Measurements from ENCODE around the gene SPINK6.

Gene SPINK6, protein sequence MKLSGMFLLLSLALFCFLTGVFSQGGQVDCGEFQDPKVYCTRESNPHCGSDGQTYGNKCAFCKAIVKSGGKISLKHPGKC

DNA sequence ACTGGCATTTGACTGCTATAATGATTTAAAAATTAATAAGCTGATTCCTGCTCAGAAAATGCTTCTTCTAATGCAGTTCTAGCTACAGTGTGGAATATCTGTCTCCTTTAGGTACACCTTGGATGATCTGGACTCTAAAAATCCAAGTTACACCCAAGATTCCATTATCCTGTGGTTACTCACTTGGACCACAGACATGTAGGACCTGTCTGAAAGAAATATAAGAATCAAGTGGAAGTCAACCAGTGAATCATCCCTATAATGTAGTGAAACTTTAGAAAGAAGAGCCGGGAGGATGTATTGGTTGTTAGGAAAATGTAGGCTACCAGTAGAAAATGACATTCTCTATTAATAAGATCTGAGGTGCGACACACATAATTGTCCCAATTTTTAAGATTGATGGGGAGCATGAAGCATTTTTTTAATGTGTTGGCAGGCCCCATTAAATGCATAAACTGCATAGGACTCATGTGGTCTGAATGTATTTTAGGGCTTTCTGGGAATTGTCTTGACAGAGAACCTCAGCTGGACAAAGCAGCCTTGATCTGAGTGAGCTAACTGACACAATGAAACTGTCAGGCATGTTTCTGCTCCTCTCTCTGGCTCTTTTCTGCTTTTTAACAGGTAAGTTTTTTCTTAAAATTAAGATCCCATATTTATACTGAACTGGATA, at the start of gene SPINK6:
Gene SPINK6 (plus strand): TSS at position 512 of the 673 bp plus-strand sequence. CDS start 55 bp downstream, at position 567.
- DNase-seq, result no peak

DNA sequence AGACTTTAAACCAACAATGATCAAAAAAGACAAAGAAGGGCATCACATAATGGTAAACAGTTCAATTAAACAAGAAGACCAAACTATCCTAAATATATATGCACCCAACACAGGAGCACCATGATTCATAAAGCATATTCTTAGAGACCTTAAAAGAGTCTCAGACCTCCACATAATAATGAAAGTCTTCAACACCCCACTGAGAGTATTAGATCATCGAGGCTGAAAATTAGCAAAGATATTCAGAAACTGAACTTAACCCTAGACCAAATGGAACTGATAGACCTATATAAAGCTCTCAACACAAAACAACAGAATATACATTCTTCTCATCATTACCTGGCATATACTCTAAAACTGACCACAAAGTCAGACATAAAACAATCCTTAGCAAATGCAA, 46.2 kb upstream of the SPINK6 start:
- DNase-seq, result no peak

DNA sequence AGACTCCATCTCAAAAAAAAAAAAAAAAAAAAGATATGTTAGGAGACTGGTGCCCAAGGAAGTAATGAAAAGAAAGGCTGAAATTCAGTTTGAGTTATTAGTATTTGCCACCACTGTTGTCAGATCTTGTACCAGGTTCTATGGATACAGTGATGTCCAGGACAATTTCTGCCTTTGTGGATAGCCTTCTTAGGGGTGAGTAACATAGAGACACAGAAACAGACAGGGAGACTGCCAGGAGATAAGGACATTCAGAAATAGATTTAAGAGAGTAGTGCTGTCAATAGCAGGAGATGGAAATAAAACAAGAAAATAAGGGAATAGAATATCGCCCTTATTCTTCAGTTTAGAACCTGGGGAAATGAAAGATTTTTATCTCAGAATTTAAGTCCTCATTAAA, 40.8 kb upstream of the SPINK6 start:
- DNase-seq, result no peak

DNA sequence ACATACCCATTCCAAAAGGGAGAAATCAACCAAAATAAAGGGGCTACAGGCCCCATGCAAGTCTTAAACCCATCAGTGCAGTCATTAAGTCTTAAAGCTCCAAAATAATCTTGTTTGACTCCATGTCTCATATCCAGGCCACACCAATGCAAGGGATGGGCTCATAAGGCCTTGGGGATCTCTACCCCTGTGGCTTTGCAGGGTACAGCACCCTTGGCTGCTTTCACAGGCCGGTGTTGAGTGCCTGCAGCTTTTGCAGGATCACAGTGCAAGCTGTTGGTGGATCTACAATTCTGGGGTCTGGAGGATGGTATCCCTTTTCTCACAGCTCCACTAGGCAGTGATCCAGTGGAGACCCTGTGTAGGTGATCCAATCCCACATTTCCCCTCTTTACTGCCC, 39.5 kb upstream of the SPINK6 start:
- peak; percentile 55 for DNase-seq

DNA sequence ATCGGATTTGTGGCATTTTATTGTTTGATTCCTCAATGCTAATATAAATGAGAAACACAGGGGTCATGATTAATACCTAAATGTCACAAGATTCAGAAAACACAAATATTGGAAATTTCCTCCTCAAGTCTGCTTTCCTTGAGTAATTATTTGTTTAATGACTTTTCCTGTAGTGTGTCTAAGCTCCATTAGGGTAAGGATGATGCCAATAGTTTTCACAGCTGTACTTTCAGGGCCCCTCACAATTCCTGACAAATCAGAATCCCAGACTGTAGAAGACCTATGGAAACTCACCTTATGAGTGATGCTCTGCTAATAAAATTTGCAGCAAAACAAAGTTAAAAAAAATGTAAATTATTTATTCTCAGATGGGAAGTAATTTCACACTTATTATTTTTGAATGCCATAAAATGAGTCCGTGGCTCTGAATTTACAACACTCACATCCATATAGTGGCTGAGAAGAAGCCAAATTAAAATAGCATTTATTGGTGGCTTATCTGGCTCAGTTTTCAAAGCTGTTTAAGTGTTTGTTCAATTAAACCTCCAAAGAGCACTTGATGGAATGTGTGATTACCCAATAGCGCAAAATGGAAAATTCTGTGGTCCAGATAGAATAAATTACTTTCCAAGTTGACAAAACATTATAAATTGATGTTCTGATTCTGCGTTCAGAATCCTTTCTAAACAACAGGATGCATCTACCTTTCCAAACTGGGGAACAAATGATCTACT, 36.1 kb upstream of the SPINK6 start:
- DNase-seq, result no peak

DNA sequence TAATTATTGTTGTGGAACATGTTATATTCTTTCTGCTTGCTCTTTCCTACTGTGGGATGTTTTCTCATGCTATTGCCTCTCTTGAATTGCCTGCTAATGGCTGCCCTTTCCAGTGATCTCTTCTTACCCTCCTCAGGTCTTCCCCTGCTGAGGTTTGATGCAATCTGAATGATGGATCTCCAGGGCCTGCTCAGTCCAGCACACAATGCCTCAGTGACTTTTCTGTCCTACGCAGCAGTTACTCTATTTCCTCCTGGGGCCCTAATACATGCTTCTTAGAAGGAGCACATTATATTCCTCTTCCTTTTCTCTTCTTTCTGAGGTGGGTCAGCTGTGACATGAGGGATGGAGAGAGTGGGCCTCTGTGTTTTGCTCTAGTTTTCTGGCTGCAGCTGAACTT, 34.6 kb upstream of the SPINK6 start, which contains the start of gene SPINK14:
Gene SPINK14 (plus strand): TSS at position 301 of the 400 bp plus-strand sequence. CDS start 1,187 bp downstream, outside the sequence.
- DNase-seq, result no peak

DNA sequence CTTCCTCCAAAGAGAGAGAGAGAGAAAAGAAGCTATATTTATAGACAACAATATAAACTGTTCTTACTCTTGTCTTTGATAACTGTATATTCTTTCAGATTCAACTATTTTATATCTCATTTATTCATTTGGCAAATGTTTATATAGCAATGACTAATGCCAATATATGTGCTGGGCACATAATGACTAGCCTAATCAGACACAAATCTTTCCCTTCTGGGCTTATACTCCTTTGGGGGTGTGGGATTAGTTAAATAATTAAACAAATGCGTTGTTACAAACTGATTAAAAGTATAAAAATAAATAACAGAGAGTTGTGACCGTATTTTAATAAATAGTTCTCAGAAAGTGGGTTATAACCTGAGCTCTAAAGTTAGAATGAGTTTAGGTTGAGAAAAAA, 30.5 kb upstream of the SPINK6 start:
- DNase-seq, result no peak

DNA sequence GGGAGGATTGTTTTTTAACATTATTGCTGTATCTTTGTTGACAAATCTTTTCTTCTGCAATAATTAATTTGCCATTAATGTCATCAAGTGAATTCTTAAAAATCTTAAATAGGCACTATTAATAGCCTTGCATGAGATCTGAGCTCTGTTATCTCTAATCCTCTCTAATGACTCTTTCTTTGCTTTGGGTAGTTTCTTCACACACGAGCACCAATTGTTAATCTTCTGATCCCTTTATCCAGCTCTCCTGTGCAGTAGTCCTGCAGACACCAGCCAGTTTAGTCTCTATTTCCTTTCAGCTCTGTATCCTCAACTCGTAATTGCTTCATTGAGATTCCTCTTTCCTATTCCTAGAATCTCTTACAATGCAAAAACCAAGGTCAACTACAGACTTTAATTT, 26.4 kb upstream of the SPINK6 start:
- peak; percentile 78 for DNase-seq

DNA sequence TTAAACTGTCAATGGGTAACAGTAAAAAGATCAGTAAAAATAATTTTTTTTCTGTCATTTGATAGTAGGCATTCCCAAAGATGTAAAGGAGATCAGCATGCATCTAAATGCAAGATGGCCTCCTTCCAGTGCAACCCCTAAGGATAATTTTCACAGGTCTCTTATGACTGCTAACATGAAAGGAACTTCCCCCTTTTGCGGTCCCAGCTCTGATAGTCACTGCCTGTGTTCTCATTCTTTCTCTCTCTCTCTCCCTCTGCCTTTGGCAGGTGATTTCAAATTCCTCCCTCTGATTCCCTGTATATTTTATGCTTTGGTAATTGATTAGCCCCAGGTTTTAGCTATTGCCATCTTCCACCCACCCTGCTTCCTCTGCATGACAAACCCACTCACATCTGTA, 25.6 kb upstream of the SPINK6 start:
- no peak for DNase-seq

DNA sequence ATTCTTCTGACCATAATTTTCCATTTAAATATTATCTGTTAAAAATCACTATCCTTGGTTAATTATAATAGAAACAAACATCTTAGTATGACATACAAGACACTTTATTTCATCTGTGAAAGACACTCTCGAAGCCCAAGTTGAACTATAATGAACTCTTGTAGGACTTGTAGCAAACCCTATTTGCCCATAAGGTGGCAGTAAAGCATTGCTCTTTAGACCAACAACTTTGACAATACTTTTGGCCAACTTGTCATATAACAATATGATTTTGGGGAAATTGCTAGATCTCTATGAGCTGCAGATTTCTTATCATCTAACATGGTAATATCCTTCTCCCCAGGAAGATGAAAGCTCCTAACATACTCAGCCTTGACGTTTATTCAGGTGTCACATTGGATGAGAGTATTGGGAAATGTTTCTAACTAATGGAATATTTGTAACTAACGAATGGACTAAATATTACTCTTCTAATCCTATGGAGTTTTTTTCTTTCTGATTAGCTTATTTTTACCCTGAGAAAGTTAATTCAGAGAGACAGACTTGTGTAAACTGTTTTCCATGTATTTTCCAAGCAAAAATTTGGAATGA, 23.5 kb upstream of the SPINK6 start:
- DNase-seq, result peak; percentile 71

DNA sequence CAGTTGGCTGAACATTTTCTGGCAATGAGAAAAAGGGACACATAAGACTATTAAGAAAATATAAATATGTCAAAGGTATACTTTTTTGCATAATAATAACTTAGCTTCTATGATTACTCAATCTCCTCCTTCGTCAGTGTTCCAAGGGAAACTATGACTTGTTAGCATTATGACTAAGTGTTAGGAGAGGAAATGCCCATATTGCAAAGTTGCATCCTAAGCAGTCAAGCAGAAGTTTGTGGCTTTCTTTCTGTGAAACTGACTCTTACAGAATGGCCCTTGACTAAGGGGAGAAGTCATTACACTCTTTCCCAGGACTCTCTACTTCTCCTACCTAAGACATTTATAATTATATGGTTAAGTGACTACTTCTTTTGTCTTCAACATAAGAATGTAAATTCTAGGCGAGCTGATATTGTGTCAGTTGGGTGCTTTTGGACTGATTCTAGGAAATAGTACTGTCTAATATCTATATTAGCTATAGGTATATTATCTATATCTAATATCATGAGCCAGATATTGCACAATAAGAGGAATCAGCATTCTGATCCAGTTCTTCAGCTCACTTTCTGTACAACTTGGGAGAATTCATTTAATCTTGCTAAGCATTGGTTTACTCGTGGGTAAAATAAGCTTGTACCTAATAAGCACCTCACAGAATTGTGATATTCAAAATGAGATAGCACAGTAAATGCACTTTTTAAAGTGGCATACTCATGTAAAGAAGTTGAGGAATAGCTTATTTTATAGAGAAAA, 16.4 kb upstream of the SPINK6 start:
- DNase-seq, result no peak

DNA sequence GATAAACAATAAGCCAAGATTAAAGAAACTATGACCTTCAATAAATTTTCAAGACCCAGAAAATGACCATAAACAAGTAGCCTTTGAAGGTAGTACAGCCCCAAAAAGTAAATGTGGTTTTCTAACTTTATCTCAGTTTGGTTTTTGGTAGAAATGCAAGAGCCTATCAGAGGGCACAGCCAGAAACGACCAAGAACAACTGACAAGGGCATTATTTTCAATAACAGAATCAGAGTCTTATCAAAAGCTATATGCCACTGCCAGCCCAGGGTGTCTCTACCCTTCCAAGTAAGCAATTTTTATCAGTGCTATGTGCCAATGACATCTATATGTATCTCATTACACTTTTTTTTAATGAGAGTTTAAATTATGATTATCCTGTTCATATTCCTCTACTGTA, 11.8 kb upstream of the SPINK6 start:
- no peak for DNase-seq

DNA sequence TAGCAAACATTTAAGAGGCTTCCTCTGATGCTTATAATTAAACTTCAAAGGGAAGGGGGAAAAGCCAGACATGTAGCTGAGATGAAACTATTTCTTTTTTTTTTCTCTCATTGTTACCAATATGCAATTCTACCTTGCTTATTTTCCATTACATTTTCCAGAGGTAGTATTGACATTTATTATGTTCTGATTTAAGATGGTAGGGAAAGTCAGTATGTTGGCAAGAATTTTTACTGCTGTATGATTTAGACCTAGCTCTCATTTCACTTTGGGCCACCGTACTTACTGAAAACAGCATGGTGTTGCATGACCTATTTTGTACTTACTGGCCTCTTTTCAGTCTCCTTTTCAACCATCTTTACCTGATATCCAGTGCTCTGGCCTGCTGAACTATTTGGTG, 9.6 kb upstream of the SPINK6 start:
- DNase-seq, result no peak

DNA sequence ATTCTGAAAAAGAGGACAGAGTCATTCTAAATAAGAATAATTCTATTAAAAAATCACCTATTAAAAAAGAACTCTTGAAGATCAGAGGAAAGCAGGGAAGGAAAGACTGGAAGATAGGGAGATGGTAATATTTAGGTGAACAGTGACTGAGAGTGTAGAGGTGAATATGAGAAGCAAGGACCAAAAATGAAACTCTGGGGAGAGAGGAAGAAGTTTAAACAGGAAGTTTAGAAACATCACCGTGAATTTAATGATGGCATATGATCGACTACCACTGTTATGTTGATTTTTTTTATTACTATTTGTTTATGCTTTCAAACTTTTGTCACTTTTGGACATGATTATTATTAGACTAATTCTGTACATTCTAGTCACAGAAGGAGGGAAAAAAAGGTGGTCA, 1.7 kb upstream of the SPINK6 start:
- DNase-seq, result no peak

DNA sequence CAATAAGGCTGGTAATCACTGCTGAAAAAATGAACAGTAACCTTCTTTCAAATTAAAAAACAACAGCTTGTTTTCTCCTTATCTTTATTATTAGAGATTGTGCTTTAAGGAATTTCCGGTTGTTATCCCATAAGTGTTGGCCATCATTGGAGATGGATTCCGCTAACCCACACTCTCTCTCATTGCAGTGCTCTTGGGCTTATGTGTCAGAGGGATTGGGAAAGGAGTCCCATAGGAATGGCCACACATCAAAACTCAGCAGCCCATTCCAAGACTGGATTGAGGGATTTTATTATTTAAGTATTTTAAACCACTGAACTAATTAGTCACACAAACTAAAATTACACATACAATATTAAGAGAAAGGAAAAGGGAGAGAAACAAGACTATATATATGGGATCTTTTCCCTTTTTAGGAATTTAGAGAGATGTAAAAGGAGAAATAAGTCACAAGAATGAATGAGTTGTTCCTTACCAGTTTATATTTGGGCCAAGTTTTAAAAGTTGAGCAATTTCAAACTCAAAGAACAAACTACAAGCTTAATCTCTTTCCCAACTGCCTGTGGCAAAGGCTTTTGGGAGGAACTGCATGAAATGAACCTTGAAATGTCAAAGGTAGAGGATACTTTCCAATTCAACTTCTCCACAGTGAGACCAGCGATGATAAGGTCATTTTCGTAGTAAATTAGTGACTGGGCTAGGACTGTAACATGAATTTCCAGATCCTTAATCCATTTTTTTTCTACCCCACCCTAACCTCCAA, 2.4 kb downstream of the SPINK6 start:
- no peak for DNase-seq

DNA sequence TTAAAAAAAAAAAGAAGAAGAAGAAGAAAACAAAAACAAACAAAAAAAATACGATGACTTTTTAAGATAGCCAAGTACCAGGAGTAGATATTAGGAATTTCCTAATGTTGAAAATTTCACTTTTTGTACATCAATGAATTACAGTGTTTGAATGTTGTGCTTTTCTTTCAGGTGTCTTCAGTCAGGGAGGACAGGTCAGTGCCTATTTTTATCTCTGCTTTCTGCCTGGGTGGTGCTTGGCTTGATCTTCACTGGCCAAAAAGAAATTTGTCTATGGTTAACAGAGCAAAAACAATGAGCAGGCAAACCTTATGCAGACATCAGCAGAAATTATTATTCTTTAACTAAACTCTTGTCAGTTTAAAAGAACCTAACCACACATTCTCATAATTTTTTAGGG, 3.0 kb downstream of the SPINK6 start:
- no peak for DNase-seq

DNA sequence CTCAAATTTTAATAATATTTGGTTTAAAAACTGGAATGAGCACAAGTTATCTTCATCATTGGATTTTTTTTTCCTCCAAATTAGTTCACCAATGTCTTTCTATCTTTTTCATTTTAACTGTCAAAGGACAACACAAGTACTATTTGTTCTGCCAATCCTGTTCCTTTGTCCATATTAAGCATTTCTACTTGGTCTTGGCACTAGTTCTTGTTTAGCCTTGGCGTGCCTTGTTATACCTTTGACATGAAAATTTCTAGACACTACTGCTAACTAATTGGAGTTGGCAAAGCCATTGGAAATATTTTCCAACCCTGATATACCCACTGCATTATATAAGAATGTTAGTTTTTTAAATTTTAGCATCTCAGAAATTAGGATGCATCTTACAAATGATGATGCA, 3.8 kb downstream of the SPINK6 start:
- DNase-seq, result no peak

DNA sequence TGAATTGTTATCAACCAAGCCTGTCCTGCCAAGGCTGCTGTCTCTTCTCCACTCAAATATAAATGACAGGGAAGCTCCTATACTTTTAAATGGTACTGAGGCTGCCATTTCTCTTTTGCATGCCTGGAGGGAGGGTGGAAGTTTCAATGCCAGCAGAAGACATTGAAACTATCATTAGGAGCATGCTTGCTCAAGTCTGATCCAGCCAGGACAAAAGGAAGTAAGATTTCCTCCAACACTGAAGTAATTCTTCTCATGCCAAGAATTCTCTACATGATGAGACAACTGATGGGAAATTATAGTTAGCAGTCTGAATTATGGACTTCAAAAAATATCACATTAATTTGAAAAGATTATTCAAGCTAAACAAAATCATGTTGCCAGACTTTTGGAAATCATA, 5.4 kb downstream of the SPINK6 start:
- no peak for DNase-seq

DNA sequence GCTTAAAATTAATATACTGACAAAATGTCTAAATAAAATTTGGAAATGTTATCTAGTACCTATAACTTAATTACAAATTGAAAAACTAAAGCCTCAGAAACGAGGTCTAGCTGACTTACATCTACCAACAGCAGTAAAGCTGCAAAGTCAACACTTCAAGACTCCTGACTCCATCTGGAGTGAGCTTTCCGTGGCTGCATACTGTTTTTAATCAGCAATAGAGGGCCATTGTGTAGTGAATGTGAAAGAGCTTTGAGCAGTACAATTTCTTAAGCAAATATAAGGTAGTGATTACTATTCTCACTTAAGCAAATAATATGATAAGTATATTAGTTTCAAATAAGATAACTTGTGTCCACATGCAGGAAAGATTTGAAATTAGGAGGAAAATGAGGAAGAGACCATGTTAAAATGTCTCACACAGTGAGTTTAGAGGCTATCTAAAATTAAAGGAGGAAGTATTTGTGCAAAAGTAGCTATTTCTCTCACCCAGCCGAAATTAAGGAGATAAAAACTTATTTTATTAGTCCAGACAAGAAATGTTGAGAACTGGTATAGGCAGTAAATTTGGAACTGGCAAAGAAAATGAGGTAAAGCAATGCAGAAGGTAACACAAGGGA, 6.4 kb downstream of the SPINK6 start:
- DNase-seq, result peak; percentile 12

DNA sequence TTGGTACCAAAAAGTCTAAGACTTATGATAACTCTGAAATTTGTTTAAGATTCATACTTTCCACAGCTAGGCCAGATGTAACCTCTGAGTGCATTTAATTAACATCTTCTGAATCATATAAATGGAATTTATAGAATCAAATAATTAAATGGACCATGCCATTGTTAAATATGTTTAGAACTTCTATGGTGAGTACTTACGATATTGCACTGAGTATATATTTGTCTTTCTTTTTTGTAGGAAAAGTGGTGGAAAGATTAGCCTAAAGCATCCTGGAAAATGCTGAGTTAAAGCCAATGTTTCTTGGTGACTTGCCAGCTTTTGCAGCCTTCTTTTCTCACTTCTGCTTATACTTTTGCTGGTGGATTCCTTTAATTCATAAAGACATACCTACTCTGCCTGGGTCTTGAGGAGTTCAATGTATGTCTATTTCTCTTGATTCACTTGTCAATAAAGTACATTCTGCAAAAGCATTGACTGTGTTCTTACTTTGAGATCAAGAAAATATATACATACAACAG, 11.9 kb downstream of the SPINK6 start:
- DNase-seq, result no peak

DNA sequence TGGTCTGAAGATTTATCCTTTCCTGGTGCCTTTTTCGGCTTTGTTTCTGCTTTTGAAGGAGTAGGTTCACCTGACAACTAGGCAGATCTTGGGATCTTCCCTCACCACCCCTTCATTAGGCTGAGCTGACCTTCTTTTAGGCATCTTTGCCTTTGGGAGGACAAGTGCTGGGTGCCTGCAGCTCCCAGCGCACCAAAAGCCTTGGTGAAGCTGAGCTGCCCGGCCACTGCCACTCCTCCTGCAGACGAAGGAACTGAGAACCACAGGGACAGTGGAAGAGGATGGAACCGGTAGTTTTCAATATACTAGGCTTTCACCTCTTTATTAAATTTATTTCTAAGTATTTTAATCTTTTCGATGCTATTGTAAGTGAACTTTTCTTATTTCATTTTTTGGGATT, 18.7 kb downstream of the SPINK6 start:
- no peak for DNase-seq
